HCT116 (cell line): ENCODE measurements around the gene TCF12. TPM values are rescaled to one million over a fixed set of nuclear protein-coding genes. Genes with fewer than 3 reads are reported as not detected.

Source experiments
- ATAC-seq: fragments of 200-7000 bp; cut with Tn5 transposase; 2 replicates; pipeline ENCODE4 v1.9.1; 2020; ENCODE audit warnings: mild to moderate bottlenecking, moderate library complexity
- BruUV-seq: library from RNA; stranded (reverse); fragments of 400-500 nt; replicated peaks from 2 replicates; lab custom pipeline; 2021; lab: Mats Ljungman, UMichigan
- CTCF ChIA-PET: fragments of 300-600 bp; sonication (Branson Sonifier 250); formaldehyde crosslinking; loops from one replicate; lab custom pipeline; 2021; ENCODE audit warnings: antibody characterized with exemption; lab: Charles Lee
- POLR2A ChIA-PET: fragments of 300-600, 350-600 bp; sonication (Branson Sonifier 250); formaldehyde crosslinking; loops from one replicate; lab custom pipeline; 2021; ENCODE audit warnings: antibody characterized with exemption; lab: Charles Lee
- RAD21 ChIA-PET, 2 experiments: fragments of 300-600 bp; sonication (Branson Sonifier 250); formaldehyde crosslinking; loops; one replicate each; lab custom pipeline; 2023; ENCODE audit warnings: low total read pairs in 2 of 2; ENCODE audit not compliant: uncharacterized antibody in 2 of 2, unreplicated experiment in 2 of 2, low non-redundant PET in 1 of 2; lab: Charles Lee
- DNase-seq: peaks from one replicate; pipeline ENCODE4 v3.0.0-alpha.2; 2010; ENCODE audit warnings: low read depth, low spot score
- H2AFZ ChIP-seq: fragments of 200-600 bp; shearing (Covaris generic), sonication (generic); 2 replicates; pipeline ENCODE4 v1.6.1; 2017; ENCODE audit warnings: low read depth, mixed run types, mixed read lengths, antibody characterized with exemption, low read length; ENCODE audit not compliant: poor library complexity, severe bottlenecking
- H3K27ac ChIP-seq: 2 replicates; pipeline ENCODE4 v1.5.1; 2012; ENCODE audit warnings: low read depth, low read length
- H3K27me3 ChIP-seq: fragments of 200-600 bp; sonication (generic); 2 replicates; pipeline ENCODE4 v1.6.1; 2016; ENCODE audit warnings: mixed run types, low read length, mixed read lengths; ENCODE audit not compliant: insufficient read depth
- H3K36me3 ChIP-seq, 2 experiments: fragments of 200-500 bp in 1 of 2; fragments of 200-600 bp in 1 of 2; sonication (Bioruptor generic) in 1 of 2; sonication (generic) in 1 of 2; 2 replicates each; pipeline versions ENCODE4 v1.5.1 to v1.6.1; 2014 to 2016; ENCODE audit warnings: low read length in 2 of 2, inconsistent platforms in 1 of 2, mixed read lengths in 1 of 2, mixed run types in 1 of 2; ENCODE audit not compliant: insufficient read depth in 2 of 2, control insufficient read depth in 1 of 2
- H3K4me1 ChIP-seq, 2 experiments: fragments of 200-600 bp in 1 of 2; sonication (generic) in 1 of 2; 2 replicates each; pipeline versions ENCODE4 v1.5.1 to v1.6.1; 2012 to 2017; ENCODE audit warnings: low read length in 2 of 2, inconsistent platforms in 1 of 2, mild to moderate bottlenecking in 1 of 2, mixed read lengths in 1 of 2, mixed run types in 1 of 2, moderate library complexity in 1 of 2; ENCODE audit not compliant: insufficient read depth in 2 of 2, control insufficient read depth in 1 of 2
- H3K4me2 ChIP-seq: fragments of 200-600 bp; sonication (generic); 2 replicates; pipeline ENCODE4 v1.6.1; 2017; ENCODE audit warnings: mixed run types, low read length, mixed read lengths
- H3K4me3 ChIP-seq, 2 experiments: fragments of 200-600 bp in 1 of 2; sonication (generic) in 1 of 2; replicated peaks in 1 of 2; 2 replicates each; pipeline ENCODE4 v1.5.1; 2011 to 2016; ENCODE audit warnings: low read length in 2 of 2, control low read depth in 1 of 2, low read depth in 1 of 2, mild to moderate bottlenecking in 1 of 2, mixed read lengths in 1 of 2, mixed run types in 1 of 2
- H3K79me2 ChIP-seq: fragments of 200-600 bp; sonication (generic); 2 replicates; pipeline ENCODE4 v1.6.1; 2017; ENCODE audit warnings: mild to moderate bottlenecking, mixed run types, low read length, moderate library complexity, mixed read lengths; ENCODE audit not compliant: insufficient read depth
- H3K9ac ChIP-seq: fragments of 200-600 bp; sonication (generic); 2 replicates; pipeline ENCODE4 v1.6.1; 2016; ENCODE audit warnings: low read length, mixed read lengths
- H3K9me2 ChIP-seq: fragments of 200-600 bp; sonication (generic), shearing (Covaris generic); 2 replicates; pipeline ENCODE4 v1.6.1; 2017; ENCODE audit warnings: mixed run types, mild to moderate bottlenecking, moderate library complexity; ENCODE audit not compliant: insufficient read depth
- H3K9me3 ChIP-seq, 2 experiments: fragments of 200-500 bp in 1 of 2; fragments of 200-600 bp in 1 of 2; sonication (Bioruptor generic) in 1 of 2; sonication (generic) in 1 of 2; 2 replicates each; pipeline ENCODE4 v1.6.1; 2014 to 2017; ENCODE audit warnings: low read length in 2 of 2, mixed read lengths in 2 of 2, inconsistent platforms in 1 of 2, low read depth in 1 of 2, mild to moderate bottlenecking in 1 of 2, mixed run types in 1 of 2, moderate library complexity in 1 of 2; ENCODE audit not compliant: control insufficient read depth in 1 of 2, insufficient read depth in 1 of 2
- H4K20me1 ChIP-seq: fragments of 200-600 bp; sonication (generic), shearing (Covaris generic); 2 replicates; pipeline ENCODE4 v1.6.1; 2017; ENCODE audit warnings: mixed run types, mild to moderate bottlenecking, moderate library complexity; ENCODE audit not compliant: insufficient read depth
- CBX3 ChIP-seq: IDR thresholded peaks from 2 replicates; pipeline ENCODE4 v1.6.1; 2012; ENCODE audit warnings: low read depth
- ELF1 ChIP-seq: IDR thresholded peaks from 2 replicates; pipeline ENCODE4 v1.6.1; 2012; ENCODE audit warnings: low read depth, borderline replicate concordance
- JUND ChIP-seq: IDR thresholded peaks from 2 replicates; pipeline ENCODE4 v1.6.1; 2012
- MAX ChIP-seq: IDR thresholded peaks from 2 replicates; pipeline ENCODE4 v1.6.1; 2012
- POLR2A ChIP-seq: IDR thresholded peaks from 2 replicates; pipeline ENCODE4 v1.7.0; 2011; ENCODE audit warnings: borderline replicate concordance; ENCODE audit not compliant: insufficient read depth, insufficient read length; ENCODE audit errors: extremely low read depth
- SP1 ChIP-seq: IDR thresholded peaks from 2 replicates; pipeline ENCODE4 v1.6.1; 2012; ENCODE audit warnings: low read depth
- TCF7L2 ChIP-seq: IDR thresholded peaks from 2 replicates; pipeline ENCODE4 v1.7.0; 2011; ENCODE audit warnings: borderline replicate concordance, inconsistent platforms; ENCODE audit not compliant: insufficient read depth, insufficient read length; ENCODE audit errors: extremely low read depth
- ZFX ChIP-seq: fragments of 450-650 bp; IDR thresholded peaks from 2 replicates; pipeline ENCODE4 v1.6.1; 2017
- intact Hi-C: fragments of 100-400 bp; cut with micrococcal nuclease; formaldehyde crosslinking; loops from 2 replicates; pipeline ENCODE4 v1.10.0; 2022
- total RNA-seq: library from RNA; stranded (reverse); gene quantifications from one replicate; pipeline ENCODE4 v1.2.1, GENCODE V29; 2021; ENCODE audit not compliant: unreplicated experiment
- TF ChIP-seq, protein P1 (sequence below): IDR thresholded peaks from 2 replicates; pipeline ENCODE4 v1.6.1; 2012; ENCODE audit warnings: low read depth

The TCF12 gene
- total RNA-seq, 1 experiment from 2014 or later = 71.6 TPM

DNA sequence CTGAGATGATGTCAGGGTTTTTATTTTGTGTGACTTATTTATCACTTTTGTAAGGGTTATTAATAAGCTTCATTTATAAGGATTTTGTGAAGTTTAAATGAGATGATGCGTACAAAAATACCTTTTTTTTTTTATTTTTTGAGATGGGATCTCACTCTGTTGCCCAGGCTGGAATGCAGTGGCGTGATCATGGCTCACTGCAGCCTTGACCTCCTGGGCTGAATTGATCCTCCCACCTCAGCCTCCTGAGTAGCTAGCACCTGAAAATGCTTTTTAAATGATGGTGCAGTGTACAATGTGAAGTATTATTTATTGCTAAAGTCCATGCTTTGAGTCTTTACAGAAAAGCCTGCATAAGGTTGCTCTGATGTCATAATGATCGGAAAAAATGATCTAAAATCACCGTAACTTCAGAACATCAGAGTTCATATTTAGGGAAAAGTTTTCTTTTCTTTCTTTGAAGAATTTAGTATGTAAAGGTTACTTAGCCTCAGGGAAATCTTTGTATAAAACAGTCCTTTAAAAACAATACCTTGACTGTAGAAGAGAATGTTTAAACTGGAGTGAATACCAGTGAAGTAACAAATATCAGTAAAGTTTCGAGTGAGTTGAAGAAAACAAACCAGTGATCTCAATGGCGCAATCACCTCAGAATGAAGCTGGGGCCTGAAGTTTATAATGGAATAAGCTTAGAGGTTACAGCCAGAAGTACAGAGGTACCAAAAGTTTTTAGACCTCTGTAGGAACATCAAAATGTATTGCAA, 29.7 kb downstream of the TCF12 start:
- Histone ChIP-seq H2AFZ (no peak overlapping the region), H3K27me3 (no peaks in the 10 kb centered on the region), H3K36me3 (no peaks in the 10 kb centered on the region), H3K4me1 (no peaks in the 10 kb centered on the region), H3K9ac (no peak overlapping the region), H3K9me2 (no peaks in the 10 kb centered on the region), H3K4me2 (no peak overlapping the region), H3K79me2 (peaks cover 95% of the 10 kb centered on the region), H3K9me3 (peaks cover 0 to 6% of the 10 kb centered on the region in 2 experiments; a peak in 1 of 4 replicates), H3K27ac (no peak overlapping the region), H4K20me1 (peaks cover 5% of the 10 kb centered on the region; the same call in 1 of the 2 replicates), H3K4me3 (no peak overlapping the region)
- ChIA-PET RAD21 (no interaction called here), POLR2A (no interaction called here), CTCF (no interaction called here)
- no peak for DNase-seq
- BruUV-seq = no TSS peak
- TF ChIP-seq POLR2A (no peak), ZFX (no peak), SP1 (no peak), CBX3 (no peak), JUND (no peak), ELF1 (no peak), TCF7L2 (no peak), MAX (no peak)
- TF ChIP-seq, protein P1, sequence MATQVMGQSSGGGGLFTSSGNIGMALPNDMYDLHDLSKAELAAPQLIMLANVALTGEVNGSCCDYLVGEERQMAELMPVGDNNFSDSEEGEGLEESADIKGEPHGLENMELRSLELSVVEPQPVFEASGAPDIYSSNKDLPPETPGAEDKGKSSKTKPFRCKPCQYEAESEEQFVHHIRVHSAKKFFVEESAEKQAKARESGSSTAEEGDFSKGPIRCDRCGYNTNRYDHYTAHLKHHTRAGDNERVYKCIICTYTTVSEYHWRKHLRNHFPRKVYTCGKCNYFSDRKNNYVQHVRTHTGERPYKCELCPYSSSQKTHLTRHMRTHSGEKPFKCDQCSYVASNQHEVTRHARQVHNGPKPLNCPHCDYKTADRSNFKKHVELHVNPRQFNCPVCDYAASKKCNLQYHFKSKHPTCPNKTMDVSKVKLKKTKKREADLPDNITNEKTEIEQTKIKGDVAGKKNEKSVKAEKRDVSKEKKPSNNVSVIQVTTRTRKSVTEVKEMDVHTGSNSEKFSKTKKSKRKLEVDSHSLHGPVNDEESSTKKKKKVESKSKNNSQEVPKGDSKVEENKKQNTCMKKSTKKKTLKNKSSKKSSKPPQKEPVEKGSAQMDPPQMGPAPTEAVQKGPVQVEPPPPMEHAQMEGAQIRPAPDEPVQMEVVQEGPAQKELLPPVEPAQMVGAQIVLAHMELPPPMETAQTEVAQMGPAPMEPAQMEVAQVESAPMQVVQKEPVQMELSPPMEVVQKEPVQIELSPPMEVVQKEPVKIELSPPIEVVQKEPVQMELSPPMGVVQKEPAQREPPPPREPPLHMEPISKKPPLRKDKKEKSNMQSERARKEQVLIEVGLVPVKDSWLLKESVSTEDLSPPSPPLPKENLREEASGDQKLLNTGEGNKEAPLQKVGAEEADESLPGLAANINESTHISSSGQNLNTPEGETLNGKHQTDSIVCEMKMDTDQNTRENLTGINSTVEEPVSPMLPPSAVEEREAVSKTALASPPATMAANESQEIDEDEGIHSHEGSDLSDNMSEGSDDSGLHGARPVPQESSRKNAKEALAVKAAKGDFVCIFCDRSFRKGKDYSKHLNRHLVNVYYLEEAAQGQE = no peak
- intact Hi-C loops = no loop called here
- no peak for ATAC-seq
